Upper lobe of left lung (tissue), 4 donors: ENCODE measurements around the gene LIPG.

Experiments used
- CTCF ChIP-seq, 6 experiments: fragments of 450-650 bp in 4 of 6; fragments of 200-600 bp in 2 of 6; sonication (generic) in 2 of 6; IDR thresholded peaks; one replicate each; pipeline ENCODE4 v1.5.1; 2016 to 2019; ENCODE audit warnings: antibody characterized with exemption in 6 of 6
- POLR2A ChIP-seq, 4 donors: fragments of 450-650 bp; IDR thresholded peaks; one replicate each; pipeline ENCODE4 v1.5.1; 2016 to 2017; ENCODE audit warnings: antibody characterized with exemption in 4 of 4, mild to moderate bottlenecking in 2 of 4

- TF ChIP-seq CTCF (IDR thresholded peaks at IDR 0.05) (no peak), POLR2A (IDR thresholded peaks at IDR 0.05) (no peak)
Measured at GRCh38 chr18:49569724-49570123, 7.9 kb downstream of the LIPG start.
